OCI-LY1 (cell line): ENCODE measurements around the gene DIP2A.

Experiments used
- H2AFZ ChIP-seq: fragments of 200-600 bp; sonication (generic), shearing (Covaris generic); 2 replicates; pipeline ENCODE4 v1.6.0; 2014; ENCODE audit warnings: antibody characterized with exemption, mild to moderate bottlenecking, low read length
- H3F3A ChIP-seq: fragments of 200-600 bp; sonication (generic), shearing (Covaris generic); 2 replicates; pipeline ENCODE4 v1.6.0; 2014; ENCODE audit warnings: mild to moderate bottlenecking, antibody characterized with exemption, low read length, moderate library complexity; ENCODE audit not compliant: insufficient read depth
- H3K27ac ChIP-seq: fragments of 200-600 bp; sonication (generic); 2 replicates; pipeline ENCODE4 v1.5.1; 2014; ENCODE audit warnings: low read length, mixed run types, mild to moderate bottlenecking, low read depth; ENCODE audit not compliant: poor library complexity, severe bottlenecking
- H3K27me3 ChIP-seq: fragments of 200-600 bp; sonication (generic); 2 replicates; pipeline ENCODE4 v1.6.0; 2014; ENCODE audit warnings: antibody characterized with exemption, mild to moderate bottlenecking, low read length, moderate library complexity; ENCODE audit not compliant: insufficient read depth
- H3K36me3 ChIP-seq: fragments of 200-600 bp; sonication (generic); 2 replicates; pipeline ENCODE4 v1.6.1; 2014; ENCODE audit warnings: mild to moderate bottlenecking, antibody characterized with exemption, low read length, moderate library complexity, mixed read lengths; ENCODE audit not compliant: insufficient read depth
- H3K4me1 ChIP-seq: fragments of 200-600 bp; sonication (generic); 2 replicates; pipeline ENCODE4 v1.5.1; 2014; ENCODE audit warnings: mild to moderate bottlenecking, low read length, moderate library complexity; ENCODE audit not compliant: insufficient read depth, severe bottlenecking
- H3K4me2 ChIP-seq: fragments of 200-600 bp; sonication (generic), shearing (Covaris generic); 2 replicates; pipeline ENCODE4 v1.6.1; 2014; ENCODE audit warnings: low read length
- H3K4me3 ChIP-seq: fragments of 200-600 bp; sonication (generic); 2 replicates; pipeline ENCODE4 v1.5.1; 2014; ENCODE audit warnings: low read length, low read depth, mild to moderate bottlenecking, mixed read lengths; ENCODE audit not compliant: poor library complexity, severe bottlenecking
- H3K79me2 ChIP-seq: fragments of 200-600 bp; shearing (Covaris generic); 2 replicates; pipeline ENCODE4 v1.6.1; 2016; ENCODE audit warnings: mixed run types, low read length, mixed read lengths; ENCODE audit not compliant: insufficient read depth
- H3K9ac ChIP-seq: fragments of 200-600 bp; sonication (generic), shearing (Covaris generic); 2 replicates; pipeline ENCODE4 v1.6.1; 2014; ENCODE audit warnings: mild to moderate bottlenecking, low read length, mixed read lengths
- H3K9me2 ChIP-seq: fragments of 200-600 bp; sonication (generic), shearing (Covaris generic); 2 replicates; pipeline ENCODE4 v1.6.1; 2014; ENCODE audit warnings: low read depth, mild to moderate bottlenecking, low read length, mixed read lengths
- H3K9me3 ChIP-seq: fragments of 200-600 bp; shearing (Covaris generic); 2 replicates; pipeline ENCODE4 v1.6.1; 2014; ENCODE audit warnings: low read length, mixed read lengths
- H4K20me1 ChIP-seq: fragments of 200-600 bp; sonication (generic), shearing (Covaris generic); 2 replicates; pipeline ENCODE4 v1.6.0; 2016; ENCODE audit warnings: mild to moderate bottlenecking, low read length; ENCODE audit not compliant: insufficient read depth
- EZH2 ChIP-seq: fragments of 200-600 bp; sonication (generic), shearing (Covaris generic); IDR thresholded peaks from 2 replicates; pipeline ENCODE4 v1.8.0; 2017; ENCODE audit warnings: borderline replicate concordance, mixed run types, mild to moderate bottlenecking, antibody characterized with exemption, low read length, moderate library complexity, mixed read lengths
- TF ChIP-seq, protein P1 (sequence below): fragments of 200-600 bp; sonication (generic), shearing (Covaris generic); IDR thresholded peaks from 2 replicates; pipeline ENCODE4 v1.5.1; 2017; ENCODE audit warnings: mild to moderate bottlenecking, antibody characterized with exemption, low read length, moderate library complexity, mixed read lengths

DIP2A gene

DNA sequence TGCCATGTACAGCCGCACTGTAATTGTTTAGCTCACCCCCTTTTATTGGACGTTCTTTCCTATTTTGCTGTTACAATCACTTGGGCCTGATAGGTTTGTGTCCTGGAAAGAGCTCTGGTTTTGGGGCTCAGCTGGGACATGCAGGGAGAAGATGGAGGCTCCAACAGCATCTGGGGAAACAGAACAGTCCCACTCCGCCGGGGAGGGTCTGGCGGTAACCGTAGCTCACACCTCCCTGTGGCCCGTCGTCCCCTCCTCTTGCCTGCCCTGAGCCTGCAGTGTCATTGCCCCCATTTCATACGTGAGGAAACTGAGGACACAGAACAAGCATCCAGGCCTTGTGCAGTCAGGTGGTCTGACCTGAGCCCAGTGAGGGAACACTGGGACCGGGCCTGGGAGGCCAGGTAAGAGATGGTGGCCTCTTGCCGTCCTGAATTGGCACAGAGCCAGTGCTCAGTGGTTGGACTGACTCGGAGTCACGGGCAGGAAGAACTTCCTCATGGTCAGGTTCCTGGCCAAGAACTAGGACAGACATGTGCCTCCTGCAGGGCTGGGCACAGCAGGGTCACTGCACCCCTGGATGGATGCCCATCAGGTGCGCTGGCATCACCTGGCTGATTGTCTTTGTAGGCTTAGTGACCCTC is 104.4 kb downstream of the DIP2A start:
- peaks cover 70% of the 10 kb centered on the region for H3K36me3 ChIP-seq

DNA sequence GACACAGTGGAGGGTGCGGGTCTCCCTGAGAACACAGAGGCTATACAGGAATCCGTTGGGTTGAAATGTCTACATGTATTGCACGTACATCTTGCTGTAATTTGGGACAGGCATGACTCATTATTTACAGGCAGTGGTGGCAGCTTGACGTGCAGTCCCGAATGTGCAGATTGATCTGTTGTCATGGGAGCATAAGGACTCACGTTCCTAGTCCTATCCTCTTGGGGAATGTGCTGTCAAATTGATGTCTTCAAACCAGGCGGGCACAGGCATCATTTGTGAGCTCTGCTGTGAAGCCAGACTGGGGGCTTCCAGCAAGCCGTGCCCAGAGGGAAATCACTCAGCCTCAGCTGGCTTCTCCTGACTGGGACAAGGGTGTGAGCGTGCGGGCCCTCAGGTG is 105.7 kb downstream of the DIP2A start:
- H3K4me3 ChIP-seq, result no peak overlapping the region
- no peaks in the 10 kb centered on the region for H3K9me2 ChIP-seq
- no peaks in the 10 kb centered on the region for H3K27me3 ChIP-seq
- no peak overlapping the region for H3K27ac ChIP-seq
- no peaks in the 10 kb centered on the region for H4K20me1 ChIP-seq
- H3K9me3 ChIP-seq, result no peaks in the 10 kb centered on the region
- H3K79me2 ChIP-seq, result no peaks in the 10 kb centered on the region
- H3K4me2 ChIP-seq, result no peak overlapping the region
- H2AFZ ChIP-seq, result no peak overlapping the region
- no peak for TF ChIP-seq EZH2
- TF ChIP-seq, protein P1, sequence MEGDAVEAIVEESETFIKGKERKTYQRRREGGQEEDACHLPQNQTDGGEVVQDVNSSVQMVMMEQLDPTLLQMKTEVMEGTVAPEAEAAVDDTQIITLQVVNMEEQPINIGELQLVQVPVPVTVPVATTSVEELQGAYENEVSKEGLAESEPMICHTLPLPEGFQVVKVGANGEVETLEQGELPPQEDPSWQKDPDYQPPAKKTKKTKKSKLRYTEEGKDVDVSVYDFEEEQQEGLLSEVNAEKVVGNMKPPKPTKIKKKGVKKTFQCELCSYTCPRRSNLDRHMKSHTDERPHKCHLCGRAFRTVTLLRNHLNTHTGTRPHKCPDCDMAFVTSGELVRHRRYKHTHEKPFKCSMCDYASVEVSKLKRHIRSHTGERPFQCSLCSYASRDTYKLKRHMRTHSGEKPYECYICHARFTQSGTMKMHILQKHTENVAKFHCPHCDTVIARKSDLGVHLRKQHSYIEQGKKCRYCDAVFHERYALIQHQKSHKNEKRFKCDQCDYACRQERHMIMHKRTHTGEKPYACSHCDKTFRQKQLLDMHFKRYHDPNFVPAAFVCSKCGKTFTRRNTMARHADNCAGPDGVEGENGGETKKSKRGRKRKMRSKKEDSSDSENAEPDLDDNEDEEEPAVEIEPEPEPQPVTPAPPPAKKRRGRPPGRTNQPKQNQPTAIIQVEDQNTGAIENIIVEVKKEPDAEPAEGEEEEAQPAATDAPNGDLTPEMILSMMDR, result no peak
- H3F3A ChIP-seq, result no peaks in the 10 kb centered on the region
- no peak overlapping the region for H3K9ac ChIP-seq
- peaks cover 81% of the 10 kb centered on the region for H3K36me3 ChIP-seq
- H3K4me1 ChIP-seq, result peaks cover 20% of the 10 kb centered on the region

More for the DNA sequence above, 104.4 kb downstream of the DIP2A start:
- no peak overlapping the region for H3K4me2 ChIP-seq
- no peak overlapping the region for H3K4me3 ChIP-seq
- no peaks in the 10 kb centered on the region for H3F3A ChIP-seq
- no peak overlapping the region for H3K27ac ChIP-seq
- H3K9me3 ChIP-seq, result no peaks in the 10 kb centered on the region
- no peaks in the 10 kb centered on the region for H4K20me1 ChIP-seq
- H3K9me2 ChIP-seq, result no peaks in the 10 kb centered on the region
- H2AFZ ChIP-seq, result no peak overlapping the region
- no peaks in the 10 kb centered on the region for H3K79me2 ChIP-seq
- TF ChIP-seq, protein P1, result no peak
- no peak for TF ChIP-seq EZH2
- no peak overlapping the region for H3K9ac ChIP-seq
- no peaks in the 10 kb centered on the region for H3K27me3 ChIP-seq
- H3K4me1 ChIP-seq, result peaks cover 30% of the 10 kb centered on the region

GRCh38 chr21:46567348-46567747 is 108.7 kb downstream of the DIP2A start:
- Histone ChIP-seq H3K4me1 (no peaks in the 10 kb centered on the region), H3K9me2 (no peaks in the 10 kb centered on the region), H3K27me3 (no peaks in the 10 kb centered on the region), H3K9me3 (no peaks in the 10 kb centered on the region), H3K9ac (no peak overlapping the region), H3K79me2 (no peaks in the 10 kb centered on the region), H3K36me3 (peaks cover 84% of the 10 kb centered on the region), H3K27ac (no peak overlapping the region), H2AFZ (no peak overlapping the region), H3K4me2 (no peak overlapping the region), H3K4me3 (no peak overlapping the region), H3F3A (no peaks in the 10 kb centered on the region), H4K20me1 (no peaks in the 10 kb centered on the region)
- TF ChIP-seq, protein P1, result no peak
- no peak for TF ChIP-seq EZH2
